ENCODE data around the gene SLC12A7.
"Not testable (repeated sequence)": the region's sequence is repeated elsewhere in the genome, so short reads cannot be mapped to it uniquely, and the experiment has no call there.

The SLC12A7 gene

DNA sequence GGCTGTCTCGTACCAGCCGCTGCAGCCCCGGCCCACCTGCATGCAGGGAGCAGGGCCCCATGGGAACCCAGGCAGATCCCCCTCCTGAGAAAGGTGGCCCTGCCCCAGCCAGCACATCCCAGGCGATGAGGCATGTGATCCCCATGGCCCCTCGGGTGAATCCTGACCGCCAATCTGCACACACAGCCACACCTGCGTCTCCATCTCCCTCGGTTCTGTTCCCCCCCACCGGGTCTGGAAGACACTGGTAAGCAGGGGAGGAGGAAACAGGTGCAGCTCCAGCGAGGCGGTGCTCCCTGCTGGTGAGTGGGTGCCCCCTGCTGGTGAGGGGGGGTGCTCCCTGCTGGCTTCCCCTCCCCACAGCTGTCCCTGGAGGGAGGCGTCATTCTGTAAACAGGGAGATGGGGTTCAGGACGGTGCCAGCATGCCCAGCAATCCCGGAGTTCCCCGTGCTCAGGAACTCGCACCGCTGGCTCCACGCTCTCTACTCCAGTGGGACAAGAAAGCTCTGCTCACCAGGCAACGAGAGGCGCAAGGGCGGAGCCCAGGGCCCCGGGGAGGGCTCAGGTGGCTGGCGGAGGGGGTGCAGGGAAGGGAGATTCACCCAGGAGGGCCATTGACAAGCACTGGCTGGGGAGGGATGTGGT, 28.4 kb upstream of the SLC12A7 start:
- peak; percentile 78 for DNase-seq

DNA sequence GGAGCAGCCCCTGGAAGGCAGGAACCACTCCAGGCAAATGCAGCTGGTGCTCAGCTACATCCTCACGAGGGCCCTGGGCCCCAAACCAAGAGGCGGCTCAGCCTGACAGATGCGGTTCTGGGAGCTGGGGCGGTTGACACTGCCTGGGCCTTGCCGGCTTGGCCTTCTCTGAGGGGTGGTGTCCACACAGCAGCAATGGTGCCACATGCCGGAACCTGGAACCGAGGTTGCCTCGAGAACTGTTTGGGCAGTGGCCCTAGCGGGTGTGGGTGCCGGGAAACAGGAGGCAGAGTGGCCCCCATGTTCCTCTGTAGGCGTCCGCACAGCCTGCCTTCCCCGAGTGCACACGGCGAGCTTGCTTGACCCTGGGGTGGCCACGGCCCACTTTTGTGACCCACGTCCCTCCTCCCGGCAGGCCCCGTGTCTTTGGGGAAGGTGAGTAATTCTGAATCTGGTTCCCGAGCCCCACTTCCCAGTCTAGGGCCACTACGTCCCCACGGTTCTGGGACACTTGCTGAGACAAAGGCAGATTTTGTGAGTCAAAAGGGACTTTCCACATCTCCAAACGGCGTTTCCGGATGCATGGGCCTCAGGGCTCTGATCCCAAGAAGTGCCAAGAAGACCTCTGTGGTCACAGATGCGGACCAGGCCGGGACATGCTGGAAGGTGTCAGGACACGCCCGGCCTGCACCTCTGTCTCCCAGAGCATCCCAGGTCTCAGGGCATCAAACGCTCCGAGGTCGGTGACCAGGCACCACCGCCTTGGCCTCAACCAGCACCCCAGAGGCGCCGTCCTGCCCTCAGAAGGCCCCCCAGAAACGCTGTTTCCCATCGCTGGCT, 27.7 kb upstream of the SLC12A7 start:
- DNase-seq = no peak

DNA sequence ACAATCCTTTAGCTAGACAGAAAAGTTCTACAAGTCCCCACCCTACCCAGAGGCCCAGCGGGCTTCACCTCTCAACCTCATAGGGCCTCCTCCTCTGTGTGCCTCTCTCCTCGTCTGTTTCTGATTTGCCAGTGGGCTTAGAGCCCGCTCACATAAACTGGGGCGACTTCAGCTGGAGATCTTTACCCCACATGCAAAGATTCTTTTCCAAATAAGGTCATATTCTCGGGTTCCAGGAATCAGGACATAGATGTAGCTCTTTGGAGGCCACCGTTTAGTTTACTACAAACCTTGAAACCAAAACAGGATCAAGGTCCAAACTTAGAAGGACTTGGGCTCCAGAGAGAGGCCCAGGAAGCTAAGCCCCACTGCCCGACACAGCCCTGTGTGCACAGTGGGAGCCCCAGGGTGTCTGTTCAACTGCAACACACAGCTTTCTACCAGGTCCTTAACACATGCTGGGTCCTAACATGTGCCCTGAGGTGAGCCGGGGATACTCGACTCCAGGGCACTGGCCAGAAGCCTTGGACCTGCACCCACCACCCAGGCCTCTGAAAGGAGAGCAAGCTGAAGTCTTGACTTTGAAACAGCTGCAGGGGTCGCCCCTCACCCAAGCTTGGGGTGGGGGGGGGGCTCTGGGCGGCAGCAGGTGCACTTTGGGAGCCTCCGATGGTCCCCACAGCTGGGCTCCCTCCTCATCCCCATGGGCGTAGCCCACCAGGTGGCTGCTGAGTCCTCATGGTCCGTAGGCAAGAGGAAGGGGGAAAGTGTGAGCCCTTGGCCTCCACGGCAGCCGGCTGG, 26.8 kb upstream of the SLC12A7 start:
- no peak for DNase-seq

DNA sequence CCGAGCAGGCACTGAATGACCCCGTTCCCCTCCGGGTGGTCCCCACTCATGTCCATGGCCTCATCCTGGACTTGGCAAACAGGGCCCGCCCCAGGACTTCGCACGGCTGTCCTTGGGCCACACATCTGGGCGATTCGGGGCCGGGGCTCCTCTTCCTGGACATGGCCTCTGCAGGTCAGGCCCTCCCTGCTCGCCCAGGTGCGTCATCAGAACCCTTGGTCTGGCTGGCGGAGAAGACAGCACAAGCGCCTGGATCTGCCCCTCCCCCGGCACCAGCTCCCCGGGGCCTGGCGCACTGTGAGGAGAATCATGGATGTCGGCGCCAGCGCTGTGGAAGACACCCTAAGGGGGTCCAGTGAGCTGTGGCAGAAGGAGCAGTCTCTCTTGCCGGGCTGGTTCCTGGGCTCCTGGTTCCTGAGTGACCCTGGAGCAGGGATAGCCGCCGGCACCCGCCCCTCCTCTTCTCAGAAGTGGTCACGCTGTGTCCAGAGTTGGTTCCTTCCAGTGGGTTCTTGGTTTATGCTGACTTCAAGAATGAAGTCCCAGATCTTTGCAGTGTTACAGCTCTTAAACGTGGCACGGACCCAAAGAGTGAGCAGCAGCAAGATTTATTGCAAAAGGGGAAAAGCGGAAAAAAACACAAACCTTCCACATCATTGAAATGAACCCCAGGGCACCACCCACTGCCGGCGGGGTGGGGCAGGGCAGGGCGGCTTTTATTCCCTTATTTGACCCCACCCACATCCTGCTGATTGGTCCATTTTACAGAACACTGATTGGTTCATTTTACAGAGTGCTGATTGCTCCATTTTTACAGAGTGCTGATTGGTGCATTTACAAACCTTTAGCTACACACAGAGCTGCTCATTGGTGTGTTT, 25.9 kb upstream of the SLC12A7 start:
- no peak for DNase-seq

DNA sequence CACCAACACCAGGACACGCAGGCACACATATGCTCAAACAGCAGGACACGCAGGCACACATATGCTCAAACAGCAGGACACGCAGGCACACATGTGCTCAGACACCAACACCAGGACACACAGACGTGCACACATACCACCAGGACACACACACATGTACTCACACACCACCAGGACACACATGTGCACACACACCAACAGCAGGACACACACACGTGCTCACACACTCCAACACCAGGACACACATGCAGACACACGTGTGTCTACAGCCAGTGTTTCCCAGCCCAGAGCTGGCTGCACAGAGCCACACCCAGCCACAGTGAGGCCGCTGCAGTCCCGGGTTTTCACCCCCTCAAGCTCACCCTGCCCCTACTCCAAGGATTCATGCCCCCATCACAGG, 25.0 kb upstream of the SLC12A7 start:
- DNase-seq = no peak

DNA sequence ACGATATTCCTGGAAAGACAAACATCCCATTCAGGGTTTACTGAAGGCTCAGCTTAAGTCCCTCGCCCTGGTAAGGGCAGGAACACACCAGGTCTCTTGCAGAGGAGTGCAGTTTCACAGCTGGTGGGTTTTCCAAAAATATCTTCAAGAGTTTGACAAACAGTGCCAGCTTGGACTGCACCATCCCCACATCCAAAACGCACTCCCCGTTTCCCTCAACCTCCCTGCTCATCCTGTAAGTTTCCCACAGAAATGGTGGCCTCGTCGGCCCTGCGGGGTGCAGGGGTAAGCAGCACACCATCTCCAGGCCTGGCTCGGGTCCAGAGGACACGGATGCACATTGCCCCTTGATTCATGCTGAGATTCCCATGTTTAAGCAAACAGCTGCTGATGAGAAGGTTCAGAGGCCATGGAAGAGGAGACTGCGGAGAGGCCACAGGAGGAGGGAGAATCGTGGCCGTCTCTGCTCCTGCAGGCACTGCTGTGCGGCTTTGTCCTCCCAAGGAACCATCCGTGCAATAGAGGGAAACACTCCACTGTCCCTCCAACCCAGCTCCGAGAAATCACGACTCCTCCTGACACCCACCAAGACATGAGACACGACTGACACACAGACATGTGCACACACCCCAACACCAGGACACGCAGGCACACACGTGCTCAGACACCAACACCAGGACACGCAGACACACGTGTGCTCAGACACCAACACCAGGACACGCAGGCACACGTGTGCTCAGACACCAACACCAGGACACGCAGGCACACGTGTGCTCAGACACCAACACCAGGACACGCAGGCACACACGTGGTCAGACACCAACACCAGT, 24.0 kb upstream of the SLC12A7 start:
- no peak for DNase-seq

DNA sequence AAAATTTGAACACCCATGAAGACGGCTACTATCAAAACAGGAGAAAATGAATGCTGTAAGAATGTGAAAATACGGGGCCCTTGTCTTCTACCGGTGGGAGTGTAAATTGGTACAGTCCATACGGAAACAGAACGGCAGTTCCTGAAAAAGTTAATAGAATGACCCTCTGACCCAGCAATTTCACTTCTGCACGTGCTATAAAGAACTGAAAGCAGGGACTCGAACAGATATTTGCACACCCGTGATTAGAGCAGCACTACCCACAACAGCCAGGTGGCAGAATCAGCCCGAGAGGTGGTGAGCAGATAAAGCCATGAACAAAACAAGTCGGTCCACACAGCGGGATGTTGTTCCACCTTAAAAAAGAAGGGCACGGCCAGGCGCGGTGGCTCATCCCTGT, 22.6 kb upstream of the SLC12A7 start:
- no peak for DNase-seq

DNA sequence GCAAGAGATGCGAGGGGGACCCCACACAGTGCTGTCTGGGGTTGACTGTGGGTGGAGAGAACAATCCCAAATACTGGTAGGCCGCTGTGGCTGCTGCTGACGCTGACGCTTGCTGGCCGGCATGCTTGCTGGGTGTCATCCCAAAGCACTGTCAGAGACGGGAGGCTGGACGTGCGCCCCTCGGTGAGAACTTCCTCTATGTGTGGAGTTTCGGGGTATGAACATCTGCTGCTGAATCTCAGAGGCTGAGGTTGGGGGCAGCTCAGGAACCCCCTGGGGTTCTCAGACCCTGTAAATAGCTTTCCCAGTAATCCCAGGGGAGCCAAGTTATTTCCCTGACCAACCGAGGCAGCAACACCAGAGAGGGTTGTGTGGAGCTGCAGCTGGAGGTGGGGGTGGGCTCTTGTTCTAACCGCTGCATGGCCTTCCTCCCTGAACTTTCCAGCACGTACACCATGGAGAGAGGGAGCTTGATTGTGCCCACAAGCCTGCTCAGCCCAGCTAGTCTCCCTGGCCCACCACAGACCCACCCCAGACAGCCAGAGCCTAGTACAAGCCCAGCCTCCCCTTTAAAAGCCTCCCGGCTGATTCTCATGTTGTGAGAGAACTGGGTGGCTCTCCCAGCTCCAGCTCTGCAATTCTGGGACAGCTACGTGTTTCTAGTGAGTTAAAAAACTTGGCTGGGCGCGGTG, 21.8 kb upstream of the SLC12A7 start:
- DNase-seq = no peak

DNA sequence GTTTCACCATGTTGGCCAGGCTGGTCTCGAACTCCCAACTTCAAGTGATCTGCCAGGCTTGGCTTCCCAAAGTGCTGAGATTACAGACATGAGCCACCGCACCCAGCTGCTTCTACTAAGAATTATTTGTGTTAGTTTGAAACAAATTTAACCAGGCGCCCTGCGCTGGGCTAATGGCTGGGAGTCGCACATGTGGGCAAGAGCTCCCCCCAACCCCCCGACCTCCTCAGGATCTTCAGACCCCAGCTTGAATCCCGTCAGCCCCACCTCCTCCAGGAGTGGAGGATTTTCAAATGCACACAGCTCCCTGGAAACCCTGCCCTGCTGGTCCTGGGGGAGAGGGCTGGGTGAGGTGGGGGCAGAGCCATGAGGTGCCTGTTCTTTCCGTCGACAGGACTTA, 21.2 kb upstream of the SLC12A7 start:
- no peak for DNase-seq

DNA sequence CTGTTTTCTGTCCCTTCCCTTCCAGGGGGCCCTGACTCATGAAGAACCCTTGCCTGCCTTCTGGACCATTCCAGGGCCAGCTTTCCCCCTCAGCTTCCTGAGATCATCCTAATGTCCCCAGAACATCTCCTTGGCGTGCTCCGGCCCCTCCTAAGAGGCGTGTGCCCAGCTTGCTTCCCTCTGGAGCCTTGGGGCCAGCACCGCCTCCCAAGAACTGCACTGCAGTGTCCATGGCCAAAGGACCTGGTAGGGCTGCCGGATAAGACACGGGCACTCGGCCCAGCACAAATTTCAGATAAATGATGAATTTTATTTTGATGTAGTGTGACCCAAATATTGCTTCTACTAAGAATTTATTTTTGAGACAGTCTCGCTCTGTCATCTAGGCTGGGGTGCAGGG, 20.7 kb upstream of the SLC12A7 start:
- no peak for DNase-seq

DNA sequence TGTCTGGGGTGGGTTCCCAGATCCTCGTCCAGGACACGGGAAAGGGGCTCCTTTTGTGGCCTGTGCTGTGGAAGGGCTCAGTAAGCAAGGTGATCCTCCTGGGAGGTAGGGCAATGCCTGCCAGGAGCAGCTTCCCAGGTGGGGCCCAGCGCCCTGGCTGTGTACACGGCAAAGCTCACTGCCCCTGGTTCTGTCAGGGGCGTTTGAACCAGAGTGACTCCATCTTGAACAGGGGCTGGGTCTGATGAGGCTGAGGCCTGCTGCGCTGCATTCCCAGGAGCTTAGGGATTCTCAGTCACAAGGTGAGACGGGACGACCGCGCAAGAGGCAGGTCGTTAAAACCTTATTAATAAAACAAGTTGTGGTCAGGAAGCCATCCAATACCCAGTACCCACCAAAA, 19.9 kb upstream of the SLC12A7 start:
- DNase-seq = no peak

DNA sequence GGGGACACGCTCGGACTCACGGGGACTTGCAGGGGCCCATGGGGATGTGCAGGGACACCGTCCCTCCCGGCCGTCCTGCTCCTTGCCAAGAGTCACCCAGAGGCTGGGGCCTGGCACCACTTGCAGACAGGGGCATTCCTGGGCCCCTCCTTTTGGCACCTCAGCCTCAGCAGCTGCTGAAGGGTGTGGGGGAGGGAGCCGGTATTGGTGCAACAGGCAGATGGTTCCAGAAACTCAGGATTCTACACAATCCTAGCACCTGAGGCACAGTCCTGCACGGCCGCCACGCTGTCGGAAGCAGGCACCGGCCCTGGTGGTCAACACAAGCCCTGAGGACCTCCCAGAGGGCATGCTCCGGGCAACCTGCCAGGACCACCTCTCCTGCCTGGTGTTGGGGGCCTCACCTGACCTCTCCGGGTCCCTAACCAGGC, 19.3 kb upstream of the SLC12A7 start:
- DNase-seq = no peak

DNA sequence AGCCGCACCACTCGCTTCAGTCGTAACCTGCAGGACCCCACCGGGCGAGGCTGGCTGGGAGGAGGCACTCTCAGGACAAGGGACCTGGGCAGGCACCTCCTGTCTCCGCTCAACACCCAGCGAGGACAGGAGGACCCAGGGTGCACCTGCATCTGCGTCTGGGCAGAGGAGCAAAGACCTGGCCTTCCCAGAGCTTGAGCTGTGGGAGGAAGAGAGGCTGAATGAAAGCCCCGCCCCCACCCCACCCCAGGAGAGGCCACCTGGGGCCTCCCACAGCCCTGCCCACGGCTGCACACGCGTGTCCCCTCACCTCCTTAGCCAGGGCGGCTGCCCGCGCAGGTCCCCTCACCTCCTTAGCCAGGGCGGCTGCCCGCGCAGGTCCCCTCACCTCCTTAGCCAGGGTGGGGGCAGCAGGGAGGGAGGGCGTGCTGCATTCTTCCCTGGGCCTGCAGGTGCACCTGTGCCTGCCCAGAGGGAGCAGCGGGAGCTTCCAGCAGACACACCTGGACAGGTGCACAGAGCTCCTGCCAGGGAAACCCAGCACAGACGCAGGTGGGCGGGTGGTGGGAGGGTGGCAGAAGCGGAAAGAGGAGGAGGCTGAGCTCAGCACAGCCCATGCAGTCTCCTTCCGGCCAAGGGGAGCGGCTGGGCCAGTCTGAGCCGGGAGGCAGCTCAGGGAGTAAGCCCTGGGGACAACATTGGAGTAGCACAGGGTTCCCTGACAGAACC, 18.5 kb upstream of the SLC12A7 start:
- peak; percentile 75 for DNase-seq

DNA sequence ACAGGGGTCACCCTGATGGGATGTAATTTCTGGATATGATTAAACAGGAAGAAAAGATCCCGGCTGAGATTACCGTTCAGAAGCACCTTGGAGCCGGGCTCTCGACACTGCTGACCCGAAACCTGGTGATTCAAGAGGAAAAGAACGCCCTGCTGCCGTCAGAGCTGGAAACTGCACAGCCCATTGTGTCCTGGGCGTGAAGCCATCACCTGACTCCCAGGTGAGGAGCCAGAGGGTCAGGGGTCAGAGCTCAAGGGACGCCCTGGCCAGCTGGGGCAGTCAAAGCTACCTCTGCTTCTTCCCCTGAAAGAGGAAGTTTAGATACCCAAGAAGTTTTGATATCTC, 17.8 kb upstream of the SLC12A7 start:
- DNase-seq = no peak

DNA sequence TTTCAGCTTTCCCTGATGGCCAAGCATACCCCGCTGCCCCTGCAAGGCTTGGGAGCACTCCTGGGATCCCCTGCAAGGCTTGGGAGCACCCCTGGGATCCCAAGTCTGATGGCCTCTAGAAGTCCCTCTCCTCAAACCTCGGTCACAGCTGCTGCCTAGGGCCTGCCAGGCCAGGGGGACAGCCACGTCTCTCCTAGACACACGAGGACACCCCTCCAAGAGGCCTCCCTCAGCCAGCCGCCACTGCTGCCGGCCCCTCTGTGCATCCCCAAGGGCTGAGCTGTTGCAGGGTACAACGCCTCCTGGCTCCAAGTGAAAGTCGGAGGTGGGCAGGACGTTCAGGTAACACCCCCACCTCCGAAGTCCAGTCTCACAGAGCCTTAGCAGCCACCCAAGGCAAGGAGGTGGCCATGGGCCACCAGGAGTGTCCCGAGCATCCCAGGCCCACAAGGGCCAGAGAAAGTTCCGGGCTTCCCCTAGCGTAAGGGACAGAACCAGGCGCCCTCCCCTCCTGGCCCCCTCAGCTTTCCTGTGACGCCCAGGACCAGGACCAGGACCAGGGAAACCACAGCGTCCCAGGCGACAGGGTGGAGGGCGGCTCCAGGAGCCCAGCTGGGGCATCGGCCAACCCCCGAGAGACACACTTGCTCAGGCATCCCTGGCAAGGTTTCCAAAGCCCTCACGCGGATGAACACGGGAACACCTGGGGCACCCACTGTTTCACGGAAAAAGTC, 17.3 kb upstream of the SLC12A7 start:
- DNase-seq = no peak

DNA sequence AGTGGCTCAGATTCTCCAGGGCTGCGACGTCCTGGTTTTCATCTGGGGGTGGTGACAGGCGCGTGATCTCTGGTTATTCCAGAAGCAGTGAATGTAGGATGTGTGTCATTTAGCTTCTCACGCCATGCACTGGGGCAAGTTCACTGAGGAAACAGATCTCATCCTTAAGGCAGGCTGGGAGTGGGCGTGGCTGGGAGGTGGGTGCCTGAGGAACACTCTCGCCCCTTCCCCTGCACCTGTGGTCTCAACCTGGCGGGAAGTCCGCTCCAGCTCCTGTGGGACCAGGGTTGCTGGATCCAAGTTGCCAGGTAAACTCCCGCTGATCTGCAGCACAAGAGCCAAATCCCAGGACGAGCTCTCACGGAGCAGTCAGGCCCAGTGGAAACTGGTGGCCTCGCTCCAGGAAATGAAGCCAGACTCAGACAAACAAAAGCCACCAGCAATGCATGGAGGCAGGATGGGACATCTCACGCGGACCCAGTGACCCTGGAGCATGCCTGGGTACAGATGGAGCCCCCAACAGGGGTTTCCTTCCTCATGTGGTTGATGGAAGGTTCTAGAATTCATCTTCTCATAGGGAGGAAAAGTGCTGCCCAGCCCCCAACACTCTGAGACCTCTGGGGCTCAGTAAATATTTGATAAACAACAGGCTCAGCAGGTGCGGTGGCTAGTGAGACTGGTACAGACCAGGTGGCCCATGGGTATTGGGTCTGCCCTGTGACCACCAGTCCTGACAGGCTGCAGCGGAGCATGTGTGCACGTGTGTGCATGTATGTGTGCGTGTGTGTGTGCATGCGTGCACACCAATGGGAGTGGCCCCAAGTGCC, 16.3 kb upstream of the SLC12A7 start:
- DNase-seq = no peak

DNA sequence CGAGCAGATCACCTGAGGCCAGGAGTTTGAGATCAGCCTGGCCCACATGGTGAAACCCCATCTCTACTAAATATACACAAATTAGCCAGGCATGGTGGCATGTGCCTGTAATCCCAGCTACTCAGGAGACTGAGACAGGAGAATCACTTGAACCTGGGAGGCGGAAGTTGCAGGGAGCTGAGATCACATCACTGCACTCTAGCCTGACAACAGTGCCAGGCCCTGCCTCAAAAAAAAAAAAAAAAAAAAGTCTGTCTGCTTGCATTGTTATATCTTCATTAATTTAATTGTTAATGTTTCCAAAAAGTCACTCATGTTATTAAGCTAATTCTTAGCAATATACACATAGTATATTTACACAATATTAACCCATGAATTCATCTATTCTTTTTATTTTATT, 13.8 kb upstream of the SLC12A7 start:
- DNase-seq = not testable (repeated sequence)

DNA sequence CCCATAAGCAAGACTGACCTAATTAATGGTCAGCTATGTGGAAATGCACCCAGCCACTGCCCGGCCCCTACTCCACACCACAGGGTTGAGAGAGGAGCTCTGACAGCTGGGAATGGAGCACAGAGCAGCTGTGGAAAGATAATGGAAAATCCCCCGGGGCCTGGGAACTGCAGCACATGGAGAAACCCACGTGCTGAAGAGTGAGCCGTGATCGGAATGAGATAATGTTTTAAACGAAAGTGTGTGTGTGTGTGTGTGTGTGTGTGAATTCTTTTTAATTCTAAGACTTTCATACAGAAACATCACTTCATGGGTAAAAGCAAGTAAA, 13.1 kb upstream of the SLC12A7 start:
- no peak for DNase-seq

All from NCI-H1105 (cell line).